Measurements from ENCODE around the gene BRSK2. TPM values are rescaled to one million over a fixed set of nuclear protein-coding genes. Genes with fewer than 3 reads are reported as not detected.

BRSK2 gene
- total and polyA plus RNA-seq, 2 experiments from 2014 or later = 0.11 TPM; not detected in 1

DNA sequence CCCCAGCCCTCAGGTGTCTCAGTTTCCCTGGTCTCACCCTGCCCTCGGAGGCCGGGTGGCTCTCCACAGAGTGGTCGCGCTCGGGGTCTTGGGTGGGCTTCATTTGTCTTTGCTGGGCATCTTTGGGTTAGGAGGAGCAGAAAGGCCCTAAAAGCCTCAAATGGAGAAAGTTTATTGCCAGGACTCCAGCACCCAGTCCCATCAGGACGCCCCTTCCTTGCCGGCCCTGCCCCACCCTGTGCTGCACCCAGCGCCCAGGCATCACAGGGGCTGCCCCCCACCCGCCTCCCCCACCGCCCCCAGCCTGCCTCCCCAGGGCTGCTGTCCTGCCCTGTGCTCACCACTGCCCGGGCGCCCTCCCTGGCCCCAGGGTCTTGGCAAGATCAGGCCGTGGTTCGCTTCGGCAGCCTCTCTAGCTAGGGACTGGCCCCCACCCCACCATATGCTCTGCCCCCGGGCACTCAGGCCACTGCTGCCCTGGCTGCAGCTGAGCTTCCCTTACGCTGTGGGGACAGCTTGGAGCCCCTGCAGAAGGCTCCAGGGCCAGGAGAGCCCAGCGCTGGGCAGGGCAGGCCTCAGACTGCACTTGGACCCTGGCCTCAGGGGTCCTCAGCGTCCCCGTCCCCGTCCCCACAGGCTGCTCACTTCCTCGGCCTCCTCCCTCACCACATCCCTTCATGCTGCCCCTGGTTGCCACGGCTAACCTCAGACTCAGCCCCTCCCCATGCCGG, 65.5 kb downstream of the BRSK2 start:
- H3K4me2 ChIP-seq (ENCODE audit: unreplicated experiment) = no peak overlapping the region
- DNase-seq = no peak
- in situ Hi-C loops (cut with MboI) = no loop called here
- no peaks in the 10 kb centered on the region for H3F3A ChIP-seq (ENCODE audit: insufficient read depth)
- H3K4me3 ChIP-seq = no peak overlapping the region
- no peaks in the 10 kb centered on the region for H3K27me3 ChIP-seq (replicated peaks; ENCODE audit: insufficient read depth)
- no peaks in the 10 kb centered on the region for H3K36me3 ChIP-seq (ENCODE audit: low read depth)
- H3K9ac ChIP-seq = no peak overlapping the region
- TF ChIP-seq EZH2phosphoT487 (IDR thresholded peaks at IDR 0.05; ENCODE audit: insufficient read depth, low read depth) (no peak), EZH2 (IDR thresholded peaks at IDR 0.05; ENCODE audit: insufficient read depth, poor library complexity, severe bottlenecking) (no peak)
- H3K79me2 ChIP-seq (ENCODE audit: insufficient read depth) = no peaks in the 10 kb centered on the region
- H3K4me1 ChIP-seq (ENCODE audit: insufficient read depth) = no peaks in the 10 kb centered on the region
- H3K9me2 ChIP-seq (ENCODE audit: insufficient read depth) = no peaks in the 10 kb centered on the region
- H4K20me1 ChIP-seq (ENCODE audit: insufficient read depth) = no peaks in the 10 kb centered on the region
- H3K27ac ChIP-seq = no peak overlapping the region
- no peaks in the 10 kb centered on the region for H3K9me3 ChIP-seq (ENCODE audit: low read depth)
- no peak overlapping the region for H2AFZ ChIP-seq
- WGBS, 2 experiments (ENCODE audit: low coverage in 1 of 2, low lambda C conversion rate in 2 of 2, missing lambda C conversion rate in 2 of 2) = 58 to 64% methylated on average over 19 to 23 of the region's 24 CpGs

DNA sequence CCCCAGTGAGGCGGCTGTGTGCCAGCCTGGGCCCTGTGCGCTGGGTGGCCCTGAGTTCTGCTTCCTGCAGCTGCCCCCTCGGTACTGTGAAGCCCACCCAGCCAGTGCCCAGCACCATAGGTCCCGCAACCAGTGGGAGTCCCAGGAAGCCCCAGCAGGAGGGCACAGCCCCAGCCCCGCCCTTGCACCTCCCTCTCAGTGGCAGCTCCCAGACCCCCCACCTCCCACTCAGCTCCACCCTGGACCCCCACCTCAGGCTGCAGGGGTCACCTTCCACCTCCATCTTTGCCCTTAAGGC, 66.0 kb downstream of the BRSK2 start:
- H3K27ac ChIP-seq = no peak overlapping the region
- no peak overlapping the region for H2AFZ ChIP-seq
- H3K4me3 ChIP-seq = no peak overlapping the region
- no peak overlapping the region for H3K9ac ChIP-seq
- H3K4me2 ChIP-seq (ENCODE audit: unreplicated experiment) = no peak overlapping the region
- no peaks in the 10 kb centered on the region for H3K9me3 ChIP-seq (ENCODE audit: low read depth)
- no peaks in the 10 kb centered on the region for H3K79me2 ChIP-seq (ENCODE audit: insufficient read depth)
- H3K27me3 ChIP-seq (replicated peaks; ENCODE audit: insufficient read depth) = 0 out of 2 replicates have a peak, but pooled peaks cover 2% of the 10 kb centered on the region
- H3F3A ChIP-seq (ENCODE audit: insufficient read depth) = no peaks in the 10 kb centered on the region
- WGBS, 2 experiments (ENCODE audit: low coverage in 1 of 2, low lambda C conversion rate in 2 of 2, missing lambda C conversion rate in 2 of 2) = 67 to 82% methylated on average over 2 to 5 of the region's 5 CpGs
- no peaks in the 10 kb centered on the region for H3K4me1 ChIP-seq (ENCODE audit: insufficient read depth)
- no peak for TF ChIP-seq EZH2phosphoT487 (IDR thresholded peaks at IDR 0.05; ENCODE audit: insufficient read depth, low read depth)
- TF ChIP-seq EZH2 (IDR thresholded peaks at IDR 0.05; ENCODE audit: insufficient read depth, poor library complexity, severe bottlenecking) = no peak
- no peaks in the 10 kb centered on the region for H3K36me3 ChIP-seq (ENCODE audit: low read depth)
- no peaks in the 10 kb centered on the region for H3K9me2 ChIP-seq (ENCODE audit: insufficient read depth)
- H4K20me1 ChIP-seq (ENCODE audit: insufficient read depth) = no peaks in the 10 kb centered on the region
- in situ Hi-C loops (cut with MboI) = no loop called here
- DNase-seq = no peak

DNA sequence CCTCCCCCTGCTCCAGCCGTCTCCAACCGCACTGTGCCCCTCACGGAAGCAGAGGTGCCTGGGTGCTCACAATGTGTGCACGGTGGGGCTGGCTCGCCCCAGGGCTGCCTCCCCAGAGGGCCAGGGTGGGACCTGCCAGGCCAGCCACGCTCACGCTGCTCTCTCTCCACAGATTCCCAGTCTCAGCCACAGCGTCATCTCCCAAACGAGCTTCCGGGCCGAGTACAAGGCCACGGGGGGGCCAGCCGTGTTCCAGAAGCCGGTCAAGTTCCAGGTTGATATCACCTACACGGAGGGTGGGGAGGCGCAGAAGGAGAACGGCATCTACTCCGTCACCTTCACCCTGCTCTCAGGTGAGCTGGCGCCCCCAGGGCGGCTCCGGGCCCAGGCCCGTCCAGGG, 66.4 kb downstream of the BRSK2 start:
- Histone ChIP-seq H3K27ac (no peak overlapping the region), H2AFZ (no peak overlapping the region), H3F3A (ENCODE audit: insufficient read depth) (no peaks in the 10 kb centered on the region), H3K9me3 (ENCODE audit: low read depth) (no peaks in the 10 kb centered on the region), H3K79me2 (ENCODE audit: insufficient read depth) (no peaks in the 10 kb centered on the region), H3K4me2 (ENCODE audit: unreplicated experiment) (no peak overlapping the region), H3K9me2 (ENCODE audit: insufficient read depth) (no peaks in the 10 kb centered on the region), H3K27me3 (replicated peaks; ENCODE audit: insufficient read depth) (peaks cover 5% of the 10 kb centered on the region; the same call in 1 of the 2 replicates), H3K36me3 (ENCODE audit: low read depth) (no peaks in the 10 kb centered on the region), H3K4me3 (no peak overlapping the region), H4K20me1 (ENCODE audit: insufficient read depth) (no peaks in the 10 kb centered on the region), H3K9ac (no peak overlapping the region), H3K4me1 (ENCODE audit: insufficient read depth) (no peaks in the 10 kb centered on the region)
- no peak for DNase-seq
- in situ Hi-C loops (cut with MboI) = no loop called here
- WGBS, 2 experiments (ENCODE audit: low coverage in 1 of 2, low lambda C conversion rate in 2 of 2, missing lambda C conversion rate in 2 of 2) = 52 to 56% methylated on average over 20 to 22 of the region's 22 CpGs
- no peak for TF ChIP-seq EZH2 (IDR thresholded peaks at IDR 0.05; ENCODE audit: insufficient read depth, poor library complexity, severe bottlenecking)
- no peak for TF ChIP-seq EZH2phosphoT487 (IDR thresholded peaks at IDR 0.05; ENCODE audit: insufficient read depth, low read depth)

DNA sequence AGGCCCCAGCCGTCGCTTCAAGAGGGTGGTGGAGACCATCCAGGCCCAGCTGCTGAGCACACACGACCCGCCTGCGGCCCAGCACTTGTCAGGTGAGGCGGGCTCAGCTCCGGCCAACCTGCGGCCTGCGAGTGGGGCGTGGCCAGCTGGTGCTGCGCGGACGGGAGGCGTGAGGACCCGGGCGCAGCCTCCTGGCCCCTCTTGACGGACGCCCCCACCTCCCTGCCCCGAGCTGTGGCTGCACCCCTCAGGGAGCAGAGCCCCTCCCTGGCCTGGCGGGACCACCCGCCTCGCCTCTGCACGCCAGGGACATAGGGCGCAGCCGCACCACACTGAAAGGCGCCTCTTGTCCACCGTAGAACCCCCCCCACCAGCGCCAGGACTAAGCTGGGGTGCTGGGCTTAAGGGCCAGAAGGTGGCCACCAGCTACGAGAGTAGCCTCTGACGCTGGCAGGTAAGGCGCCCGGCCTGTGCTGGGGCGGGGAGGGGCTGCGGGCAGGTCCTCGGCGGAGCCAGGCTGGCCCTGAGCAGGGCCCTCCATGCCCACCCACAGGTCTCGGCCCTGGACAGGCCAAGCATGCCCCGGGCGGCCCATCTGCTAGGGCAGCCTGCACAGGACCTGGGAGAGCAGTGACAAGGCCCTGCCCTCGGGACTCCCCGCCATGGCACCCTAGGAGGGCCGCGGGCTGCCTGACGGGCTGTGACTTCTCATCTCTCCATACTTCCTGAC, 67.0 kb downstream of the BRSK2 start:
- Histone ChIP-seq H2AFZ (no peak overlapping the region), H3K27ac (no peak overlapping the region), H3K9me2 (ENCODE audit: insufficient read depth) (no peaks in the 10 kb centered on the region), H3K9me3 (ENCODE audit: low read depth) (no peaks in the 10 kb centered on the region), H3K9ac (no peak overlapping the region), H3K36me3 (ENCODE audit: low read depth) (no peaks in the 10 kb centered on the region), H3K4me1 (ENCODE audit: insufficient read depth) (no peaks in the 10 kb centered on the region), H4K20me1 (ENCODE audit: insufficient read depth) (no peaks in the 10 kb centered on the region), H3K4me3 (no peak overlapping the region), H3K27me3 (replicated peaks; ENCODE audit: insufficient read depth) (peaks cover 5% of the 10 kb centered on the region; the same call in 1 of the 2 replicates), H3K4me2 (ENCODE audit: unreplicated experiment) (no peak overlapping the region), H3F3A (ENCODE audit: insufficient read depth) (no peaks in the 10 kb centered on the region), H3K79me2 (ENCODE audit: insufficient read depth) (no peaks in the 10 kb centered on the region)
- 89 to 90% methylated on average over 36 to 40 of the region's 44 CpGs for whole genome bisulfite sequencing, 2 experiments (ENCODE audit: low coverage in 1 of 2, low lambda C conversion rate in 2 of 2, missing lambda C conversion rate in 2 of 2)
- no peak for DNase-seq
- TF ChIP-seq EZH2phosphoT487 (IDR thresholded peaks at IDR 0.05; ENCODE audit: insufficient read depth, low read depth) = no peak
- TF ChIP-seq EZH2 (IDR thresholded peaks at IDR 0.05; ENCODE audit: insufficient read depth, poor library complexity, severe bottlenecking) = no peak
- in situ Hi-C loops (cut with MboI) = no loop called here

All from GM23248 (cell line).